GM19240 (cell line): ENCODE data around the gene TES.
"Not testable (repeated sequence)": the region's sequence is repeated elsewhere in the genome, so short reads cannot be mapped to it uniquely, and the experiment has no call there.

Source experiments
- DNase-seq: peaks from one replicate; pipeline ENCODE4 v3.0.0; 2011; ENCODE audit warnings: low spot score; ENCODE audit not compliant: insufficient read length

TES gene

DNA sequence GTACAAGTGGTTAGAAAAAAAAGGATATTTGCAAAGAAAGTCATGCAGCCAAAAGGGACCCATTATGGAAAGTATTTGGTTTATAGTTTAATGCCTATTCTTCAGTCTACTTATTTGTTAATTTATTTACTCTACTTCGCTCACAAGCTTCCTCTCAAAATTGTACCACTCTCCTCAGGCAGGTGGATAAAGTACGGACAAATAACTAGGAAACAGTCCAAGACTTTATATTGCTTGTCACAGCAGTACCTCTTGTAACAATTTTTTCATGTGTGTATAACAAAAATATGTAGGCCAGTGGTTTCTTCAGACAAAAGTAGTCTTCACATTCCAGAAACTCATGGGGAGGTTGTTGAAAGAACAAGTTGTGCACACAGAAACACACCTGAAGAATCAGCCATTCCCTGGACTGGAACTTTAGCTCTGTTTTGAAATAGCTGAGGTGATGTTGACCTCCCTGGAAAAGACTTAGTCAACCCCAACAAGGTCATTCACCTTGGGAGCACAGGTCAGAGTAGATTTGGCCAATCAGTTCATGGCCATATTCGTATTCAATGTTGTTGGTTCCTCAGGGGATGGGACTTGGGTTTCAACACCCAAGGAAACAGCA lies 73.4 kb downstream of the TES start:
- no peak for DNase-seq

DNA sequence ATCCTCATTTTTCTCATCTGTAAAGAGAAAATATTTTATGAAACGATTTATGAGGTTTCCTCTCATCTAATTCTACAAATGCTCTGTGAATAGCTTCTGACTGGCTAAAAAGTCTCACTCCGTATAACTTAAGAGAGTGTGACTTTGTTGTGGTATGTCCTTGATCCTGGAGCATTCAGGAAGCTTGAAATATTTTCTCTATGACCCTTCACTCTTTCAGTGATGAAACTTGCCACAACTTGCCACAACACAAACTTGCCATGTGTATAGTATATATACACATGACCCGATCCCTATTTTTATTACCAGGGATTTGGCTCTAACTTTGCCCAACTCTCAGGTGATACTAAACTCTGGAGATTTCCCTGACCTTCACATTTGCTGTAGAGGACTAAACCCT lies 74.1 kb downstream of the TES start:
- DNase-seq, result no peak

DNA sequence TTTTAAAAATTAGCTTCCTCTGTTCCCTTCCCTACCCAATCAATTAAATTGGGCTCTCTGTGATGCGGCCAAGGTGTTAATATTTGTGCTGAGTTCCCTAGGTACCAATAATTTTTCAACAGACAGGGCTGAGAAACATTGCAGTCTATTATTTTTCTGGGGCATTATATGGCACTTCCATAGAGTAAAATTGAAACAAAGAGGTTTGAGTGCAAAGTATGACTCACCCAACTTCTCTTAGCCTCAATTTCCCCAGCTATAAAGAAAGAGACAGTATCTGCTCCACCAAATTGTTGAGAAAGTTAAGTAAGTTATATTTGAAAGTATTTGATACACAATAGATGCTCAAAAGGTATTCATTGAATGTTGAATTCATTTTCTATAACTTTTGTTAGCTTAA lies 74.9 kb downstream of the TES start:
- no peak for DNase-seq

DNA sequence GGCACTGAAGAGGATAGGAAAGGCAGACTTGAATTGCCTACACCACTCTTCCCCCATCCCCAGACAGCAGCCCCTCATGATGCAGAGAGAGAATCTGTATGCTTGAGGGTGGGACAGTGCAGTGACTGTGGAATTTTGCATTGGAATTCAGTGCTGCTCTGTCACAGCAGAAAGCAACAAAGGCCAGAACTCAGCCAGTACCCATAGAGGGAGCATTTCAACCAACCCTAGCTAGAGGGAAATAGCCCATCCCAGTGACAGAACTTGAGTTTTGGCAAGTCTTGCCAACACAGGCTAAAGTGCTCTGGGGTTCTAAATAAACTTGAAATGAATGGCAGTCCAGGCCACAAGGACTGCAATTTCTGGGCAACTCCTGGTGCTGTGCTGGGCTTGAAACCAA lies 80.4 kb downstream of the TES start:
- no peak for DNase-seq

DNA sequence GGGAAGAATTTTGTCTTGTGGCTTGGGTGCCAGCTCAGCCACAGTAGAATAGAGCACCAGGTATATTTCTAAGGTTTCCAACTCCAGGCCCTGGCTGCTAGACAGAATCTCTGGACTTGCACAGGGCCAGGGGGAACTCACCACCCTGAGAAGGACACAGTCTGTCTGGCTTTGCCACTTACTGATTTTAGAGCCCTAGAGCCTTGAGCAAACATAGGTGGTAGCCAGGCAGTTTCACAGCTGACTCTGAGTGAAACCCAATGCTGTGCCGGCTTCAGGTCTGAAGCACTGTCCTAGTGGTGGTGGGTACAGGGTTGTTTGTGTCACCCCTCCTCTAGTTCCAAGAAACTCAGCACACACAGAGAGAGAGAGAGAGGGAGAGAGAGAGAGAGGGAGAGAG lies 81.6 kb downstream of the TES start:
- no peak for DNase-seq

DNA sequence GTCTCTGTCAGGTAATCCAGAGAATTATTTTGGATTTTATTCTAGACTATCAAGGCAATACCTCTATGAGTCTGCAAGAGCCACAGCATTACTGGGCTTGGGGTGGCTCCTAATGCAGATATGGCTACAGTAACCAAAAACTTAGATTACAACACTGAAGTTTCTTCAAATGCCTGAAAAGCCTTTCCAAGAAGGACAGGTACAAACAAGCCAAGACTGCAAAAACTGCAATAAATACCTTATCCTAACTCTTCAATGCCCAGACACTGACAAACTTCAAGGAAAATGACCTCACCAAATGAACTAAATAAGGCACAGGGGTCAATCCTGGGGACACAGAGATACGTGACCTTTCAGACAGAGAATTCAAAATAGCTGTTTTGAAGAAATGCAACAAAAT lies 82.0 kb downstream of the TES start:
- DNase-seq, result no peak

DNA sequence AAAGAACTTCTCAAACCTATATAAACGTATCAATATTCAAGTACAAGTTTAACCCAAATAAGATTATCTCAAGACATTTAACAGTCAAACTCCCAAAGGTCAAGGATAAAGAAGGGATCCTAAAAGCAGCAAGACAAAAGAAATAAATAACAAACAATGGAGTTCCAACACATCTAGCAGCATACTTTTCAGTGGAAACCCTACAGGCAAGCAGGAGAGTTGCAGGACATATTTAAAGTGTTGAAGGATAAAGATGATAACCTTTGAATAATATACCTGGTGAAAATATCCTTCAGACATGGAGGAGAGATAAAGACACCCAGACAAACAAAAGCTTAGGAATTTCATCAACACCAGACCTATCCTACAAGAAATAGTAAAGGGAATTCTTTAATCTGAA lies 82.8 kb downstream of the TES start:
- DNase-seq, result no peak

DNA sequence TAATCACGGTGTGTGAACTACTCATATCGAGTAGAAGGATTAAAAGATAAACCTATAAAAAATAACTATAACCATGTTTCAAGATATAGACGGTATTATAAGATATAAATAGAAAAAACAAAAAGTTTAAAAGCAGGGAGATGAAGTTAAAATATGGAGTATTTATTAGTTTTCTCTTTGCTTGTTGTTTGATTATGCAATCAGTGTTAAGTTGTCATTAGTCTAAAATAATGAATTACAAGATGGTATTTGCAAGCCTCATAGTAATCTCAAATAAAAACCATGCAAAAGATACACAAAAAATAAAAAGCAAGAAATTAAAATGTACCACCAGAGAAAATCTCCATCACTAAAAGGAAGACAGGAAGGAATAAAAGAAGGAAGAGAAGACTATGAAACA lies 83.3 kb downstream of the TES start:
- DNase-seq, result no peak

DNA sequence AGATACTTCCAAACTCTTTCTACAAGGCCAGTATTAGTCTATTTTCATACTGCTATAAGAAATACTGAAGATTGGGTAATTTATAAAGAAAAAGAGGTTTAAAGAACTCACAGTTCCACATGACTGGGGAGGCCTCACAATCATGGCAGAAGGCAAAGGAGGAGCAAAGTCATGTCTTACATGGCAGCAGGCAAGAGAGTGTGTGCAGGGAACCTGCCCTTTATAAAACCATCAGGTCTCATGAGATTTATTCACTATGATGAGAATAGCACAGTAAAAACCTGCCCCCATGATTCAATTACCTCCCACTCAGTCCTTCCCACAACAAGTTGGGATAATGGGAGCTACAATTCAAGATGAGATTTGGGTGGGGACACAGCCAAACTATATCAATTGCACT lies 85.6 kb downstream of the TES start:
- not testable (repeated sequence) for DNase-seq

DNA sequence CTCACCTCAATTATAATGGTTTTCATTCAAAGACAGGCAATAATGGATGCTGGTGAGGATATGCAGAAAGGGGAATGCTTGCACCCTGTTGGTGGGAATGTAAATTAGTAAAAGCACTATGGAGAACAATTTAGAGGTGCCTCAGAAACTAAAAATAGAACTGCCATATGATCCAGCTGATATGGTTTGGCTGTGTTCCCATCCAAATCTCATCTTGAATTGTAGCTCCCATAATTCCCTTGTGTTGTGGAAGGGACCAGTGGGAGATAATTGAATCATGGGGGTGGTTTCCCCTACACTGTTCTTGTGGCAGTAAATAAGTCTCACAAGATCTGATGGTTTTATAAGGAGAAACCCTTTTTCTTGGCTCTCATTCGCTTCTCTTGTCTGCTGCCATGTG lies 87.7 kb downstream of the TES start:
- DNase-seq, result no peak

DNA sequence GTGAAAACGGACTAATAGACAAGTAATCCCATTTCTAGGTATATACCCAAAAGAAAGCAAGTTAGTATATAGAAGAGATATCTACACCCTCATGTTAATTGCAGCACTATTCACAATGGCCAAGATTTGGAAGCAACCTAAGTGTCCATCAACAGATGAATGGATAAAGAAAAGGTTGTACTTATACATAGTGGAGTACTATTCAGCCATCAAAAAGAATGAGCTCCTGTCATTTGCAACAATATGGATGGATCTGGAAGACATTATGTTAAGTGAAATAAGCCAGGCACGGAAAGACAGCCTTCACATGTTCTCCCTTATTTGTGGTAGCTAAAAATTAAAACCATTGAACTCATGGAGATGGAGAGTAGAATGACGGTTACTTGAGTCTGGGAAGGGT lies 88.2 kb downstream of the TES start:
- DNase-seq, result no peak

DNA sequence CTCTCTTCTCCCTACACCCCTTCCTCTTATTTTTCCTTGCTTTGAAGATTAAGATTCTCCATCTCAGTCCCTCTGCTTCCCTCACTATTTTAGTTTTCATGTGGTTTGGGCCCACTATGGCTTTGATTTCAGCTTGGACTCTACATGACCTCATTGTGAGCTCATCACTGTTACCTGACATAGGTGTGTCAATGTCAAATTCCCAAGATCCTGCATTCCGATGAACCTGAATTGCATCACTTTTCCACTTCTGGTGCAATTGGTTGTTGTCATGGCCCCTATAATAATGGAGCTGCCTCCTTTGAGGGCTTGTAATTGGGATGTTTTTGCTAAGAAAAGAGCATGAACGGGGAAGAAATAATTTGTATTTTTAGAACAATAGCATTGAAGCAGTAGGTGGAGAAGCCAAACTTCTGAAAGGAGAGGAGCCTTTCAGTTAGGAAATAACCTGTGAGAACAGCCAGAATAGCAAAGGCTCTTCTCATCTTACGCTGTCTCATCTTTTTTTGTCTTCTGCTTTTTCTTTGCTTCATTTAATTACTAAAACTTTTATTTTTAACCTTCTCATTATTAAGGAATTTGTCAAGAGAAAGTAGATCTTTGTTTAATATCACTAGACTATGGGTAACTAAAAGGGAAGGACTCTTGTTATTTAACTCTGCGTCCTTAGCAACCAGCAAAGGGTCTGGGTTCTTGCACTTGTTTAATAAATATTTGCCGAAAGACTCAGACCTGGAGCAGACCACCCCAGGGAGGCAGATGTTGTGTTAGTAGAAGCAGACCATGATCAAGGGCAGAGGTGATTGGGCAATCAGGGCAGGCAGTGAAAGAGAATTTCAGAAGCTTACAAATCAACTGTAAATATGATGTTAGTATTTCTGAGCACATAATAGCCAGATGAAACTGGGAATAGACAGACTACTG lies 95.4 kb downstream of the TES start:
- no peak for DNase-seq

DNA sequence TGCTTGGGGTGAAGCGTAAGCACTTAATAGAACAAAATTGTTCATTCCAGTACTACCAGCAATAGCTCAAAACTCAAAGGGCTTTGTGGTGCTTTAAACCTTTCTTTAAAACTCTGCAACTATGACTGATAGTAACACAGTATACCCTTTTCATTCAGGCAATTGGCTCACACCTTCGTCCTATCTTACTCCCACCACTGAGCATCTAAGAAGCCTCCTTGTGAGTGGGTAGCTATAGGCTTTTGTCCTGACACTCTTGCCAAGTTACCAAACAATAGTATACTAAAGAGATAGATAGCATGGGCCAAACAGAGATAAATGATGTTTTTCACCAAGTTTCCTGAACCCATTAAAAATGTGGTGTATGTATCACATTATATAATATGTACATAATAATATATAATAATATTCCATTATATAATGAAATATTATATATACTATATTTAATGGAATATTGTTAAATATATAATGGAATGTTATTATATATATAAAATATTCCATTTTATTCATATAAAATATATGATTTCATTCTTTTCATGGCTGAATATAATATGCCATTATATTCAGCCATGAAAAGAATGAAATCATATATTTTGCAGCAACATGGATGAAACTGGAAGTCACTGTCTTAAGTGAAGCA lies 96.2 kb downstream of the TES start:
- no peak for DNase-seq

DNA sequence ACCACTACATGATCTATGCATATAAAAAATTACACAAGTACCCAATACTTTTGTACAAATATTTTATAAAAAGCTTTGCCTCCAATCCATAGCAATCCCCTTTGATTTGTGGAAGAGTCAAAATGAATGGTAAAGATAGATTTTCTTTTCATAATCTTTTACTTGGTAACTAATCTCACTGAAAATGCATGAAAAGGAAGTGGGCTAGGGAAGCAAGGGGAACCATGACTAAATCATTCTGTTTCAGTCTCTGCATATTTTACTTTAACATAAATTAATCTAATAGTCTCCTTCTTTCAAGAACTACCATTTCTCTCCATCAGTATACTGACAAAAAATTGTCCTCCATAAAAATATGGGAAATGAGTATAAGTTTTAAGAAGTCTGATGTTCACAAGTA lies 96.9 kb downstream of the TES start:
- no peak for DNase-seq
